Loucy (cell line): ENCODE data around the gene SSH2.
A peak's percentile ranks its signal among the peaks of the same experiment; 100 is the strongest.

Experiments used
- H2AFZ ChIP-seq: fragments of 200-600 bp; sonication (generic); 2 replicates; pipeline ENCODE4 v1.6.0; 2016; ENCODE audit warnings: antibody characterized with exemption, mild to moderate bottlenecking, low read length, moderate library complexity
- H3F3A ChIP-seq: fragments of 200-600 bp; 2 replicates; pipeline ENCODE4 v1.6.0; 2016; ENCODE audit warnings: antibody characterized with exemption, low read depth, mild to moderate bottlenecking
- H3K27me3 ChIP-seq: fragments of 200-600 bp; sonication (generic); 2 replicates; pipeline ENCODE4 v1.6.1; 2014; ENCODE audit warnings: low read length, mild to moderate bottlenecking; ENCODE audit not compliant: insufficient read depth, poor library complexity, severe bottlenecking
- H3K36me3 ChIP-seq: fragments of 200-600 bp; sonication (generic); 2 replicates; pipeline ENCODE4 v1.6.1; 2016; ENCODE audit warnings: low read length; ENCODE audit not compliant: insufficient read depth
- H3K4me1 ChIP-seq: fragments of 200-600 bp; sonication (generic); 2 replicates; pipeline ENCODE4 v1.5.1; 2014; ENCODE audit warnings: low read length, mild to moderate bottlenecking; ENCODE audit not compliant: insufficient read depth, poor library complexity, severe bottlenecking
- H3K4me2 ChIP-seq: fragments of 200-600 bp; sonication (generic); 2 replicates; pipeline ENCODE4 v1.6.0; 2014; ENCODE audit warnings: antibody characterized with exemption, low read length, low read depth, mild to moderate bottlenecking; ENCODE audit not compliant: poor library complexity, severe bottlenecking
- H3K4me3 ChIP-seq: fragments of 200-600 bp; sonication (generic); 2 replicates; pipeline ENCODE4 v1.5.1; 2014; ENCODE audit warnings: low read length, mild to moderate bottlenecking, mixed read lengths; ENCODE audit not compliant: poor library complexity, severe bottlenecking
- H3K79me2 ChIP-seq: fragments of 200-600 bp; sonication (generic); 2 replicates; pipeline ENCODE4 v1.6.1; 2014; ENCODE audit warnings: low read length; ENCODE audit not compliant: insufficient read depth
- H3K9ac ChIP-seq: fragments of 200-600 bp; sonication (generic); 2 replicates; pipeline ENCODE4 v1.6.0; 2014; ENCODE audit warnings: mild to moderate bottlenecking, low read depth, low read length, moderate library complexity; ENCODE audit not compliant: poor library complexity, severe bottlenecking
- H3K9me2 ChIP-seq: fragments of 200-600 bp; sonication (generic); replicated peaks from 2 replicates; pipeline ENCODE4 v1.6.1; 2016; ENCODE audit warnings: low read depth, low read length, mixed read lengths
- H3K9me3 ChIP-seq: fragments of 200-600 bp; sonication (generic); 2 replicates; pipeline ENCODE4 v1.6.1; 2014; ENCODE audit warnings: mild to moderate bottlenecking, antibody characterized with exemption, low read length, low read depth; ENCODE audit not compliant: insufficient read depth
- H4K20me1 ChIP-seq: fragments of 200-600 bp; sonication (generic); 2 replicates; pipeline ENCODE4 v1.6.0; 2014; ENCODE audit warnings: antibody characterized with exemption, low read length, mild to moderate bottlenecking; ENCODE audit not compliant: insufficient read depth, poor library complexity, severe bottlenecking
- EZH2phosphoT487 ChIP-seq: fragments of 200-600 bp; IDR thresholded peaks from 2 replicates; pipeline ENCODE4 v1.6.1; 2018; ENCODE audit warnings: antibody characterized with exemption, mild to moderate bottlenecking, moderate library complexity, borderline replicate concordance
- TF ChIP-seq, protein P1 (sequence below): fragments of 200-600 bp; sonication (generic); conservative IDR thresholded peaks from 2 replicates; pipeline ENCODE4 v1.5.1; 2014; ENCODE audit warnings: mild to moderate bottlenecking, antibody characterized with exemption, low read length

The SSH2 gene, protein sequence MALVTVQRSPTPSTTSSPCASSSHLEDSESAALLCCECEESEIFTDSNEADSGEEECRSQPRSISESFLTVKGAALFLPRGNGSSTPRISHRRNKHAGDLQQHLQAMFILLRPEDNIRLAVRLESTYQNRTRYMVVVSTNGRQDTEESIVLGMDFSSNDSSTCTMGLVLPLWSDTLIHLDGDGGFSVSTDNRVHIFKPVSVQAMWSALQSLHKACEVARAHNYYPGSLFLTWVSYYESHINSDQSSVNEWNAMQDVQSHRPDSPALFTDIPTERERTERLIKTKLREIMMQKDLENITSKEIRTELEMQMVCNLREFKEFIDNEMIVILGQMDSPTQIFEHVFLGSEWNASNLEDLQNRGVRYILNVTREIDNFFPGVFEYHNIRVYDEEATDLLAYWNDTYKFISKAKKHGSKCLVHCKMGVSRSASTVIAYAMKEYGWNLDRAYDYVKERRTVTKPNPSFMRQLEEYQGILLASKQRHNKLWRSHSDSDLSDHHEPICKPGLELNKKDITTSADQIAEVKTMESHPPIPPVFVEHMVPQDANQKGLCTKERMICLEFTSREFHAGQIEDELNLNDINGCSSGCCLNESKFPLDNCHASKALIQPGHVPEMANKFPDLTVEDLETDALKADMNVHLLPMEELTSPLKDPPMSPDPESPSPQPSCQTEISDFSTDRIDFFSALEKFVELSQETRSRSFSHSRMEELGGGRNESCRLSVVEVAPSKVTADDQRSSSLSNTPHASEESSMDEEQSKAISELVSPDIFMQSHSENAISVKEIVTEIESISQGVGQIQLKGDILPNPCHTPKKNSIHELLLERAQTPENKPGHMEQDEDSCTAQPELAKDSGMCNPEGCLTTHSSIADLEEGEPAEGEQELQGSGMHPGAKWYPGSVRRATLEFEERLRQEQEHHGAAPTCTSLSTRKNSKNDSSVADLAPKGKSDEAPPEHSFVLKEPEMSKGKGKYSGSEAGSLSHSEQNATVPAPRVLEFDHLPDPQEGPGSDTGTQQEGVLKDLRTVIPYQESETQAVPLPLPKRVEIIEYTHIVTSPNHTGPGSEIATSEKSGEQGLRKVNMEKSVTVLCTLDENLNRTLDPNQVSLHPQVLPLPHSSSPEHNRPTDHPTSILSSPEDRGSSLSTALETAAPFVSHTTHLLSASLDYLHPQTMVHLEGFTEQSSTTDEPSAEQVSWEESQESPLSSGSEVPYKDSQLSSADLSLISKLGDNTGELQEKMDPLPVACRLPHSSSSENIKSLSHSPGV (N-terminal part only)

DNA sequence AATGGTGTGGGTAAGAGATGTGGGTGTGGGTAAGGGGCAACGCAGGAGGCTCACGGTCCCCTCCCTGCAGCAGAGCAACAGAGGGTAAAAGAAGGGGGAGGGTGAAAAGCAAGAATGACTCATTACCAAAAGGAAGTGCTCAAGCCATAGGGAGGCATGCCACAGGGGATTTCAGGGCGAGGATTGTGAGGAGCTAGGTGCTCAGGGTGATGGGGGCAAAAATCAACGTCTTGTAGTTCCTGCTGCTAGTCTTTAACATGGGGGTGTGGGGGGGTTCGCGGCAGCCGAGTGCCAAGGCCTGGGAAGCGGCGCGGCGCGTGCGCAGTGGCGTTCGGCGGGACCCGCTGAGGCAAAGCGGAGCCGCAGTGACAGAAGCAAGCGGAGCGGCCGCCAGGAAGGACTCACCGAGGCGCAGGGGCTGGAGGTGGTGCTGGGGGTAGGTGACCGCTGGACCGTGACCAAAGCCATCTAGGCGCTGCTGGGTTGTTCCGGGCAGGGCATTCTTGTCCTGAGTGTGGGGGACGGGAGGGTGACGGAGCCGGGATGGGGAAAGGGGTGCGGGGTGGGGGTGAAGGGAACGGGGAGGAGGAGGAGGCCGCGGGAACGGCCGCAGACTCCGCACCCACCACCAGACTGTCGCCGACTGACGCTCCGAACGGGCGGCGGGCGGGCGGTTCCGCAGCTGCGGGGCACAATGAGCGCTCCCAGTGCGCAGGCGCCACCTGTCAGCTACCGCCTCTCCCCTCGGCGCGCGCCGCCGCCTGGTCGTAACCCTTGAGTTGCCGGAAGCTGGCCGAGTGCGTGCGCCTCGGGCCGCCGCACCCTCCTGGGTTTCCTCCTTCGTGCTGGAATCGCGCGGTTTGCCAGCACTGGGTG, at the start of gene SSH2:
TSS of gene SSH2 (minus strand) at position 696 of the 876 bp plus-strand sequence. CDS start at position 468, 228 bp downstream.
- no peak for TF ChIP-seq EZH2phosphoT487
- TF ChIP-seq, protein P1, sequence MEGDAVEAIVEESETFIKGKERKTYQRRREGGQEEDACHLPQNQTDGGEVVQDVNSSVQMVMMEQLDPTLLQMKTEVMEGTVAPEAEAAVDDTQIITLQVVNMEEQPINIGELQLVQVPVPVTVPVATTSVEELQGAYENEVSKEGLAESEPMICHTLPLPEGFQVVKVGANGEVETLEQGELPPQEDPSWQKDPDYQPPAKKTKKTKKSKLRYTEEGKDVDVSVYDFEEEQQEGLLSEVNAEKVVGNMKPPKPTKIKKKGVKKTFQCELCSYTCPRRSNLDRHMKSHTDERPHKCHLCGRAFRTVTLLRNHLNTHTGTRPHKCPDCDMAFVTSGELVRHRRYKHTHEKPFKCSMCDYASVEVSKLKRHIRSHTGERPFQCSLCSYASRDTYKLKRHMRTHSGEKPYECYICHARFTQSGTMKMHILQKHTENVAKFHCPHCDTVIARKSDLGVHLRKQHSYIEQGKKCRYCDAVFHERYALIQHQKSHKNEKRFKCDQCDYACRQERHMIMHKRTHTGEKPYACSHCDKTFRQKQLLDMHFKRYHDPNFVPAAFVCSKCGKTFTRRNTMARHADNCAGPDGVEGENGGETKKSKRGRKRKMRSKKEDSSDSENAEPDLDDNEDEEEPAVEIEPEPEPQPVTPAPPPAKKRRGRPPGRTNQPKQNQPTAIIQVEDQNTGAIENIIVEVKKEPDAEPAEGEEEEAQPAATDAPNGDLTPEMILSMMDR = no peak
- Histone ChIP-seq H3K36me3 (no peaks in the 10 kb centered on the region), H3K4me1 (peaks cover 44% of the 10 kb centered on the region), H3K9ac (peak within 1 kb of the TSS; percentile 93), H3K4me3 (peak within 1 kb of the TSS; percentile 85), H3F3A (no peaks in the 10 kb centered on the region), H3K9me3 (no peaks in the 10 kb centered on the region), H3K4me2 (peak within 1 kb of the TSS; percentile 88), H4K20me1 (peaks cover 42% of the 10 kb centered on the region), H3K9me2 (no peaks in the 10 kb centered on the region), H3K27me3 (no peaks in the 10 kb centered on the region), H2AFZ (peak within 1 kb of the TSS; percentile 96), H3K79me2 (peaks cover 47% of the 10 kb centered on the region)

DNA sequence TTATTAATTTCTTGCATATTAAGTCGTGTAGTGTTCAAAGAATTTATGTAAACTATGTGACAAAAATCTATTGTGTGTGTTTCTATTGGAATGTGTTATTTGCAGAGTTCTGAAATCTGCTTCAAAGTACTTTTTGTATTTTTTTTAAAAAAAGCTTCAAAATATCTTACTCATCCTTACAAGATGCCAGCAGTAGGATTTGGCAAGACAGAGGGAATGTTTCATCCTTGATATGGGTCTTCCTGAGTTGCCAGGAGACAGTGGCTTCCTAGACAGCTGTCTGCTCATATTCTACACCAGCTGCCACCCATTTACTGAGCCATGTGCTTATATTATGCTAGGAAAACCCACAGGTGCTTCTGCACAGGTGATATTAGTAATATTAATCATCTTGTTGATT, 47.8 kb upstream of the SSH2 start:
- Histone ChIP-seq H3K36me3 (no peaks in the 10 kb centered on the region), H3K27me3 (no peaks in the 10 kb centered on the region), H3K79me2 (no peaks in the 10 kb centered on the region), H3K4me2 (no peak overlapping the region), H3K9ac (no peak overlapping the region), H3K9me2 (no peaks in the 10 kb centered on the region), H2AFZ (no peak overlapping the region), H3K4me3 (no peak overlapping the region), H4K20me1 (no peaks in the 10 kb centered on the region), H3K9me3 (no peaks in the 10 kb centered on the region), H3K4me1 (no peaks in the 10 kb centered on the region), H3F3A (no peaks in the 10 kb centered on the region)
- no peak for TF ChIP-seq EZH2phosphoT487
- TF ChIP-seq, protein P1 = no peak

GRCh38 chr17:29973005-29973404, 43.0 kb upstream of the SSH2 start:
- Histone ChIP-seq H3K79me2 (no peaks in the 10 kb centered on the region), H4K20me1 (no peaks in the 10 kb centered on the region), H3K36me3 (no peaks in the 10 kb centered on the region), H3K27me3 (no peaks in the 10 kb centered on the region), H3K9me3 (no peaks in the 10 kb centered on the region), H2AFZ (no peak overlapping the region), H3F3A (no peaks in the 10 kb centered on the region), H3K4me2 (no peak overlapping the region), H3K4me1 (no peaks in the 10 kb centered on the region), H3K9ac (no peak overlapping the region), H3K9me2 (no peaks in the 10 kb centered on the region), H3K4me3 (no peak overlapping the region)
- TF ChIP-seq EZH2phosphoT487 = no peak
- TF ChIP-seq, protein P1 = no peak
